Measurements from ENCODE around the gene ENTHD1.

Gene ENTHD1

DNA sequence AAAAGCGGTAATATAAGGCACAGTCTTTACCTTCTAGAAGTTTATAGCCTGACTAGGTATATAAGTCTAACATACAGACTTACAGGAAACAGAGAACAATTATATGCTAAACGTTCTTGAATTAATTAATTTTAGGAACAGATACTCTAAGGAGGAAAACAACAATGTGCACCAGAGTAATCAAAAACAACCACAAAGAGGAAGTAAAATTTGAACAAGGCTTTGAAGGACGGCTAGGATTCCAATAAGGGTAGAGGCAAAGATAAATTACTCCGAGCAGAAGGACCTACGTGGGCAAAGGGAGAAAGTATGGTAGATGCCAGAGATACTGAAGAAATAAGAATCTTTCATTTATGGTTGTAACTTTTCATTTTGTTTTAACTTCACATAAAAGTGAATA is 54.4 kb downstream of the ENTHD1 start:
- DNase-seq: no peak

DNA sequence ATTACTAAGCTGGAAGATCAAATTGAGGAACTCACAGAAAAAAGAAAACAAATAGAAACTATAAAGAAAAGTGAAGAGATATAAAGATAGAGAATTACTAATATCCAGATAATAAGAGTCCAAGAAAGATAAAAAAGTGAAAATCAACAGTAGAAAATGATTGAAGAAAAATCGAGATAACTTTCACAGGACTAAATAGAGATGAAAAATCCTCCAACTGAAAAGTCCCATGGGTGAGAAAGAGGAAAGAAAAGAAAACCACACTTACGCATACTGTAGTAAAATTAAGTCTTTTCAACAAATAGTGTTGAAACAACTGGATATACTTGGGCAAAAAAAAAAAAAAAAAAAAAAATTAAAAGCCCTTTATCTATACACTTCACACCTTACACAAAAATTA is 60.0 kb downstream of the ENTHD1 start:
- DNase-seq: no peak

DNA sequence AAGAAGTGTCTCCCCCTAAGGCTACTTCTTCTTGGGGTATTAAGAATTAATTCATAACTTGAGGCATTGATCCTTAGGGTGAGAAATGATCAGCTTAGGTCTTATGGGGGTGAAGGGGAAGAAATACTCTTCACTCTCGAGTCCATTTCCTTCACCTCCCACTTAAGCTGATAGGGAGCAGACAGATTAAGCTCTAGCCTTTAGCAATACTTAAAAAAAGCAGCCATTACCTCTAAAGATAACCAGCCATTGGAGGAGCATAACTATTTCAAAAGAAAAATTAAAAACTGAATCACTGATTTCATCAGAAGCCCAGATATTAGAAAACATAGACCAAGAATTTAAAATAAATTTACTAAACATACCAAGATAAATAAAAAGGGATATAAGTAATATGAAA is 60.5 kb downstream of the ENTHD1 start:
- no peak for DNase-seq

DNA sequence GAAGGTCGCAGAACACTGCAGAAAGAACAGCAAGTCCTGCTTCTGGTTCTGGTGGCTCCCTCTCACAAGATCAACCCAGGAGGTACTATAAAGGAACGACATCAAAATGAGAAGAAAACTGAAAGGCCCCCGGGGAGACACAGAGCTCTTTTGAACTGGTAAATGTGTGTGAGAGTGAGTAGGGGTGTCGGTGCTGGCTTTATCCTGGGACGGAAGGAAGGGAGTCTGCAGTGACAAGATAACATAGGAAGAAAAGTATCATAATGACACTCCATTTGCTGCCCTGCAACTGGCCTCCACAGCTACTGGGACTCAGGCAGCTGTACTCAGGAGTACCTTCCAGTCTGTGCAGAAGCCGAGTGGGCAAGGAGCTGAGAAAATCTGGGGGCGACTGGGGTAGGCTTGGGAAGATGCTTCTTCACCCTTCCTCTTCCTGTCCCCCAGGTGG is 60.9 kb downstream of the ENTHD1 start:
- no peak for DNase-seq

DNA sequence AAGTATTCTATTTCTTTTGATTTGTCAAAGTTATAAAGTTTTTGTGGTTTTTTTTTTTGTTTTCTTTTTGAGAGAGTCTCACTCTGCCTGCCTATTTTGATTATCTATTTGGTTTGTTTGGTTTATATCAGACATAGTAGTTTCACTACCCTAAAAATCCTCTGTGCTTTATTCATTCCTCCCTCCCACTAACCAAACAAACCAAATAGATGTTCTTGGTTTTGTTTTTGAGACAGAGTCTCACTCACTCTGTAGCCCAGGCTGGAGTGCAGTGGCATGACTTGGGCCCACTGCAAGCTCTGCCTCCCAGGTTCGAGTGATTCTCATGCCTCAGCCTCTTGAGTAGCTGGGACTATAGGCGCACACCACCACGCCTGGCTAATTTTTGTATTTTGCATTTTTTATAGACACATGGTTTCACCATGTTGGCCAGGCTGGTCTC is 67.9 kb downstream of the ENTHD1 start:
- no peak for DNase-seq

DNA sequence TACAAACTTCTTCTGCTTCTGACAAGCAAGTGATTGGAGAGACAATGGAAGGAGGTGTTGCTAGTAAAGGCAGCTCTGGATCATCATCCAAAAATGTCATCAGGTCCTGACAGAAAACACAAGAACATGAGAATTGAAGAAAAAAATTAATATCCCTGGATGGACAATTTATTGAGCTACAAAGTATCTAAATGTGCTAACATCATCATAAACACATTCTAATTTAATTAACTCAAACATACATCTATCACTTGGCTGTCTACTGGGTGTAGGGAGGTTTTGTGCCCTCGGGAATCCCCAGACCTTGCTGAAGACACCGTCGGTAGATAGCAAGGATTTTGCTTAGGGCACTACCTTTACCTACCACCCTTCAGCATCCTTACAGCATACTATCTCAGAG is 72.6 kb downstream of the ENTHD1 start:
- DNase-seq: no peak

DNA sequence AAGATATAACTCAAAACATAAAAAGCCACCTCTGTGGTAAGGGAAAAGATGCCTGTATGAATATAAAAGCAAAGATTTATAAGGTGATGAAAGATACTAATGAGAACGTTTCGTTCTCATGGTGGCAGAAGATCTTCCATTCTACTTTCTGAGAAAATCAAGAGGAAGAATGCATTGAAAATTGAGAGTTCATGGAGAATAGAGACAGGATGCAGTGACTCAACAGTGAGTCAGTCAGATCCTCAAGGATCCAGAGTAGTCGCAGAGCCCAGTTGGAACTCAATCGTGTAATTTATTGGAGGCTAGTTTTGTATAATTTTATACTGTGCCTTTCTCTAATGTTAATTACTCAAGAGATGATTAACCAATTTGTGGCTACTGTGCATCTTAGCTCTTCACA is 73.3 kb downstream of the ENTHD1 start:
- DNase-seq: no peak

DNA sequence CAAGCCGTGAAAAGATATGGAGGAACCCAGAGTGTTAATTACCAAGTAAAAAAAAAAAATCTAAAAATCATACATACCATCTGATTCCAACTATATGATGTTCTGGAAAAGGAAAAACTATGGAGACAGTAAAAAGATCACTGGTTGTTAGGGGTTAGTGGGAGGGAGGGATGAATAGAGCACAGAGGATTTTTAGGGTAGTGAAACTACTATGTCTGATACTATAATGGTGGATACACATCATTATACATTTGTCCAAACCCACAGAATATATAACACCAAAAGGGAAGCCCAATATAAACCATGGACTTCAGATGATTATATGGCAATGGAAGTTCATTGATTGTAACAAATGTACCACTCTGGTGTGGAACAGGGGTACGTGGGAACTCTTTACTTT is 74.1 kb downstream of the ENTHD1 start:
- no peak for DNase-seq

DNA sequence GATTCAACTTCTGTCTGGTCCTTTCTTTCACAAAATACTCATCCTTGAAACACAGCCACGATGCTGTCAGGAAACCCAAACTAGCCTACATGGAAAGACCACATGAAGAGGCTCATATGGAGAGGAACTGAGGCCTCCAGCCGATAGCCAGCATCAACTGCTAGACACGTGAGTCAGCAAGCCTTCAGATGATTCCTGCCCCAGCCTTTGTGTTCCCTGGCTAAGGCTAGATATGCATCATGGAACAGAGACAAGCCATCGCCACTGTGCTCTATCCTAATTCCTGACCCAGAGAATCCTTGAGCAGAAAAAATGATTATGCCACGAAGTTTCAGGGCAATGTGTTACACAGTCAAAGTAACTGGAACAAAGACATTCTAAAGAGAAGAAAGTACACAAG is 75.5 kb downstream of the ENTHD1 start:
- no peak for DNase-seq

DNA sequence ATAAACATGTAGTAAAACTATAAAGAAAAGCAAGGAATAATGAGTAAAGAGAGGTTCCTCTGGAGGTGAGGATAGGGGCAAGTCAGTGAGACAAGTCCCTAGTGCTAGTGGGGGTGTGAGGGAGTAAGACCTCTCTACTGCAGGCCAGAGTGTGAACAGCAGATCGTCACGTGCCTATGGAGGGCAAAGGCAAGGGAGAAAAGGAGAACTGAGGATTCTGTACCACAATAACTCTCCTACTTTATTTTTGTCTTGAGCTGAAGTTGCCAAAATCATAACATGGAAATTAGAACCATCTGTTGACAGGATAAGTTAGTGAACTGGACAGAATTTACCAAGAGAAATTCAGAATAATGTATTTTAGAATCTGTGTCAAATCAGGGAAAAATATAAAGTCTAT is 77.6 kb downstream of the ENTHD1 start:
- no peak for DNase-seq

DNA sequence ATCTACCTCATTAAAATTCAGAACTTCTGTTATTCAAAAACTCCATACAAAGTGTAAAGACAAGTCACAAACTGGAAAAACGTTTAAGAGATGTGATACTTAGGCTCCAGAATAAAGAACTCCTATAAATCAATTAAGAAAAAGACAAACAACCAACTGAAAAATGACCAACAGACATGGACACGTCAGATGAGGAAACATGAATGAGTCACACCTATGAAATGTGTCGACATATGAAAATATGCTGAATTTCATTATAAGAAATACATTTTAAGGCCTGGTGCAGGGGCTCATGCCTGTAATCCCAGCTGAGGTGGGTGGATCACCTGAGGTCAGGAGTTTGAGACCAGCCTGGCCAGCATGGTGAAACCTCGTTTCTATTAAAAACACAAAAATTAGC is 78.7 kb downstream of the ENTHD1 start:
- no peak for DNase-seq

DNA sequence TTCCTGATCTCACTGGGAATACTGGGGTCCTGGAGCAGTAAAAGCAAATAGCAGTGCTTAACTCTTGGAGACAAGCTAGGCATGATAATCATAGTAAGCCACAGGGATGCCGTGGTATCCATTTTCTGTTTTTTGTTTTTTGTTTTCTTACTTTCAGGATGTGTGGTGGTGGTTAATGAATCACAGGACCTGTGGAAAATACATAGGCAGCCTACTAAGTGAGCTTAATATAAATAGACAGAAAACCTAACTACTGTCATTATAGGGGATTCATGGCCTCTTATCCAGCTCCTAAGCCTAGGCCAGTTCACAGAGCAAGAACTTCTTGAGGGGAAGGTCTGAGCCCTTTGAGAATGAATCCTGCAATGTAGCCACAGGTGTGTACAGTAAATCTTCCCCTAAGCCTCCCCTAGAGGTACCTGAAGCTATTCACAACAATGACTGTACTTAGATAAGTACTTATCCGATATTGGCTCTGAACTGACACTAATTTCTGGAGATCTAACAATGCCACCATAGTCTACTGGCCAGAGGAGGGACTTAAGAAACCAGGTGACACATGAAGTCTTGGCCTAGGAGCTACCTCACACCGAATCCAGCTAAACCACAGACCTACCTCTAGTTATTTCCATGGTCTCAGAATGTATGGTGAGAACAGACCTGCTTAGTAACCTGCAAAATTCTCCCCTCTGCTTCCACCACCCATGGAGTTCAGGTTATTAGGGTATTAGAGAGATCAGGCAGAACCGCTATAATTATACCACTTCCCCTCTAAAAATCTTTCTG is 83.6 kb downstream of the ENTHD1 start:
- DNase-seq: no peak

DNA sequence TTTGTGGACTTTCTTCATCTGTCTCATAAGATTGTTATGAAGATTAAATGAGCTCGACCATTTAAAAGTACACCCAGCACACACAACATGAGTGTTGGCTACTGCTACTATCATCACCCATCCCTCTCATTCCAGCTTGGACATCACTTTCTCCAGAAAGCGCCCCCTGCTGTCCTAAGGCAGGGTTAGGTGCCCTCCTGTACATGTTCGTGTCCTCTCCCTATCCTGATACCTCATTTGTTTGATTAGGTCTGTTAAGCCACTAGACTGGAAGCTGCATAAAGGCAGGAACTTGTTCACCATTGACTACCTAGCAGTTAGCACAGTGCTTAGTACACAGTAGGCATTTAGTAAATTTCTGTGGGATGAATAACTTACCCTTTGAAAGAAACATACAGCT is 85.5 kb downstream of the ENTHD1 start:
- no peak for DNase-seq

DNA sequence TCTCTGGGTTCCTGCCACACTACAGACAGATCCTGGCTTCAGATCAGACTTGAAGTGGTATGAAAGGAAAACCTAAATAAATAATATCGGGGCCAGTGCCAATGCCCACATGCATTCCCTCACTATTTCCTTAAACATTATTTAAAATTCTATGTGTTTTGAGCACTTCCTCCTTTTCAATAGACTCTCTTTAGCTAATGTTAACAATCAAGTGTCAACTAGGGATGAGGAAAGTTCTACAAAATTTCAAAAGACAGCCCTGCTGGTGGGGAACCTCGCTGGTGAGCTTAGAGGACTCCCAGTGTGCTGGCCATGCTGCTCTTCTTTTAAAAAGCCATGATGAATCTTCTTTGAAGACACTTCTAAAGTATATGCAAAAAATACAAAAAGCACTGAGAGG is 87.5 kb downstream of the ENTHD1 start:
- no peak for DNase-seq

DNA sequence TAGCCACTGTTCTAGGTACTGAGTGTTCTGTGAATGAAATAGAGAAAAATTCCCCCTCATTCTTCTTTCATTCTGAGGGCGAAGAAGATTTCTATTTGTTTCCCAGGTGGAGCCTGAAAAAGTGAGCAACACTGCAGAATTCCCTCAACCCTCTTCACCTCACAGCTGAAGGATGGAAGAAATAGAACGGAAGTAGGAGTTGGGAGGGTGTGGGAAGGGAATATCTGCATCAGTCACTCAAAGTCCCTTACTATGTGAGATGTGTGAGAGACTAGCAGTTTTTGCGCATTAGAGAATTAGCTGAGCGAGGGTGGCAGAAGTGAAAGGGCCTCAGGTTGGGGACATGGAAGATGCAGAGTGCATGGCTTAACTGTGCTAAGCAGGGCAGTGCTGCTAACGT is 88.4 kb downstream of the ENTHD1 start:
- DNase-seq: no peak

DNA sequence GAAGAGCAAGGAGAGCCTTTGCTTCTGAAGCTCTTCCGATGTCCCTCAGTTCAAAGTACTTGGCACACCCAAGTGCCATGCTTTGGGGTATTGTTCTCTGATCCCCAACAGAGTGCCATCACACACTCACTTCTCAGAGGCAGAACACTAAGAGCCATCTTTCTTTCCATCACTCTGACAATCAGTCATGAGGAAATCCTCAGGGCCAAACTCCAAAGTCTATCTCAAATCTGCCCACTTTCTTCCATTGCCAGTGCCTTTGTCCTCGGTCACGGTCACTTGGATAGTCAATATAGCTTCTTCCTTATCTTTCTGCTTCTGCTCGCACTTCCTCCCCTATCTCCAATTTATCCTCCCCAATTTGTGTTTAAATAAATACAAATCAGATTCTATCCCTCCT is 90.9 kb downstream of the ENTHD1 start:
- no peak for DNase-seq

DNA sequence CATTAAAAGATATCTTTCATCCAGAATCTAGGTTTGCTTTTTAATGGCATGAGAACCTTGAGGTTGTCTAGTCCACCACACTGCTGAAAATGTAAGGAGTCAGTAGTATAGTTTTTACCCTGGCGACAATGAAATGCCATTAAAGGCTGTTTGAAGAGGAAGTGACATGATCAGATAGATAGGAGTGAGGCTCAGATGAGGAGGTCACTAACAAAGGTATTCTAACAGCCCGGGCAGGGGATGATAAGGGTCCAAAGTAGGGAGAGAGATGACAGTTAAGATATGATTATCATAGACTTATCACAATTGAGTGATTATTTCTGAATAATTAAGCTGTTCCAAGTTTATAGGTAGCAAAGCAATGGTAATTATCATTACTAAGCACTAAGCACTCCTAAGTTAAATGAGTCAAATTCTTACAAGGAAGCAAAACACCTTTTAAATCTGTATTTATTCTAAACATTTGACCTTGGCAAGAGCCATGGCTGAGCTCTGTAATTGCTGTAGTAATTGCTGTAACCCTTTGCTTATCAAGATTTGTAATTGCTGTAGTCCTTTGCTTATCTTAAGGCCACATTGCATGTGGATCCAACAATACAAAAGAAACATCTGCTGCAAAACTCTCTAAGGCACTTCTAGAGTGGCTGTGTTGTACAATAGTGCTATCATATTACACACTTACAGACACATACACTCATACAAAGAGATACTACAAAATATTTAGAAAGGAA is 92.6 kb downstream of the ENTHD1 start:
- no peak for DNase-seq

DNA sequence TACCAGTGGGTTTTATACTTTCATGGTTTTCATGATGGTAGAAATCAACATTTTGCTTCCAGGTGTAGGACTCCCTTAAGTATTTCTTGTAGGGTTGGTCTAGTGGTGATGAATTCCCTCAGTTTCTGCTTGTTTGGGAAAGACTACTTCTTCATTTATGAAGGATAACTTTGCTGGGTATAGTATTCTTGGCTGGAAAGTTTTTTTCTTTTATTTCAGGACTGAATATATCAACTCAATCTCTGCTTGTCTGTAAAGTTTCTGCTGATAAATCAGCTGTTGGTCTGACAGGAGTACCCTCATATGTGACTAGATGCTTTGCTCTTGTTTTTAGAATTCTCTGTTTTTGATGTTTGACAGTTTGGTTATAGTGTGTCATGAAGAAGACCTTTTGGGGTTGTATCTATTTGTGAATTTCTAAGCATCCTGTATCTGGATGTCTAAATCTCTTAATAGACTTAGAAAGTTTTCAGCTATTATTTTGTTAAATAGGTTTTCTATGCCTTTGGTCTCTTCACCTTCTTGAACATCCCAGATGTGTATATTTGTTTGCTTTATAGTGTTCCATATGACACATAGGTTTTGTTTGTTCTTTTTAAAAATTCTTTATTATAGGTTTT is 95.9 kb downstream of the ENTHD1 start:
- DNase-seq: no peak

DNA sequence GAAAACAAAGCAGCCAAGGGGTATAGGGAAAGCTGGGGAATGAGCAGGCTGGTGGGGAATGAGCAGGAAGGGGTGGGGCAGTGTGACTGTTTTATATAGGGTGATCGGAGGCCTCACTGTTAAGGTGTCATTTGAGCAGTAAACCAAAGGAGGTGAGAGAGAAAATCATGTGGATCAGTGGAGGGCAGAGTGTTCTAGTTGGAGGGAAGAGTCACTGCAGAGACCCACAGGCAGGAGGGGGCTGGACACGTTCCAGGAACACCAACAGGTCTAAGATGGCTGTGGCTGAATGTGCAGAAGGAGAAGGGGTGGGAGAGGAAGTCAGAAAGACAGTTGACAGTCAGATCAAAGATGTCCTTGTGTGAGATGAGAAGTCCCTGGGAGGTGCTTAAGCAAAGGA is 103.8 kb downstream of the ENTHD1 start:
- DNase-seq: no peak

DNA sequence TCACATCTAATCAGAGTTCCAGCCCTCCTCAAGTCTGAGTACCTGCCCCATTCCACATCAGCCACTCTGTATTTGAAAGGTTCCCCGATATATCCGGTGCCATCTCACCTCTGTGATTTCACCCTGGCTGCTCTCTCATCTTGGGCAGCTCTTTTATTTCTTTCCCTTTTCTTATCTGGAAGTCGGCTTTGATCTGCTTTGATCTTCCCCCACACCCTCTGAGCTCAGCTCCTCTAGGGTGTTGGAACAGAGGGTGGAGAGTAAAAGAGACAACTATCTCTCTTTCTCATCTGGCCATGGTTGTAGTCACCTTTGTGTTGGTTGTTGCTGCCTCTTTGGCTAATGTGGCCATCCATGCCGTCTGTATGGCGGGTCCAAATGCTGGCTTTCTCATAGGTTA is 108.3 kb downstream of the ENTHD1 start:
- DNase-seq: no peak

DNA sequence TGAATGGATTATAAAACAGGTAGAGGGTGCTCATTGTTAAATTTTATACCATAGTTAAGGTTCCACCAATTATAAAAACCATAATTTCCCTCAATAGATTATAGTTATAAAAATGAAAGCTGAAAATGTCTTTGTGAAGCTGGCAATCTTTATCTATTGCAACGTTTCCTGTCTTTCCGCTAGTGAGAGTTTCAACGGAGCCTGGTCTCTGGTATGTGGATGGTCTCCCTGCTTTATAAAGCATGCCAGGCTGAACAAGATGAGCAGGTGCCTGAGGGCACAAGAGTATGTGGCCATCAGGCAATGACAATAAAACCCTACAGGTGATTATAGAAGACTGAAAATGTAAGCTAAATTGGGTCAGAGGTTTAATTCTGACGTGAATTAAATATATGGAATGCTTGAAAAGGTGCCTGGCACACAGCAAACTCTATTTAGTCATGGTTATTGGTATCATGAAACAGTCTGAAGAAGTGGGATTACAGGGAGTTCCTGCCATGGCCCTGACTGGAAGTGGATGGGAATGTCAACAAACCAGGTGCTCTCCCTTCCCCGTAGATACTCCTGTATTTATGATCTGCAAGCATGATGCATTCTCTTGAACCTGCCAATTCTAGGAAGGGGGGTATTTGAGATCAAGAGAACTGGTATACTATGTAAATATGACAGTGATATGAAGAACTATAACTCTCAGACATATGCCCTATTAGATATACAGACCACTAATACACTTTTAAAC is 115.7 kb downstream of the ENTHD1 start:
- no peak for DNase-seq

DNA sequence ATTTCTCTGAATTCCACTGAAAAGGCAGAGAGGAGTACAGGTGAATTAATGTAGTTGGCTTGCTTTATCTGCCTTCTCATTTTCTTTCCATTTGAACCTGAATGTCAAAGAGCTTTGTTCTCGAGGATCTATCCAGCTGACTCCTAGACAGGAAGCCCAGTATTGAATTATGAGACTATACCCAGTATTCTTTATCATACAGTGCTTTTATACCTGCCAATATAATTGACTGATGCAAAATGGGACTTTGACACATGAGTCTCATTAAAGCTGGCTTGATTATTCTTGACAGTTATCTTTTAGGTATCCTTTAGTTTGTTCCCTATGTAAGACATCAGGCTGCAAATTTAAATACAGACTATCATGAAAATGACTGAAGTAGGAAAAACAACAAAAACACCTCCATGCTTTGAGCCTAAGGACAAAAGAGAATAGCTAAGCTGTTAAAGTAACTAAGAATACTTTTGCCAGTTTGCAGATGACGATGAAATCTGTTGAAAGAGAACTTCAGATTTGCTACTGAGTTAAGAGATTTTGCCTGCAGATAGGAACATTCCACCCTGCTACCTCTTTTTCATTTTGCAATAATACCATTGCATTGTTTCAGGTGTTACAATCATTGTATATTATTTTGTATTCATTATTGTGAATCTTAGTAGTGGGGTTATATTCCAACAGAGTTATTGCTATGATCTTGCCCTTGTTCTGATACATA is 117.1 kb downstream of the ENTHD1 start:
- no peak for DNase-seq
